GM18520 (cell line): ENCODE measurements around the gene COL28A1.
A peak's percentile ranks its signal among the peaks of the same experiment; 100 is the strongest.
"Not testable (repeated sequence)": the region's sequence is repeated elsewhere in the genome, so short reads cannot be mapped to it uniquely, and the experiment has no call there.

Experiments used
- ATAC-seq: cut with Tn5 transposase; IDR thresholded peaks from one replicate; pipeline ENCODE4 v1.9.1; 2021; ENCODE audit not compliant: unreplicated experiment

The COL28A1 gene

GRCh38 chr7:7421826-7422225, 113.8 kb downstream of the COL28A1 start:
- no peak for ATAC-seq

GRCh38 chr7:7418997-7419396, 116.7 kb downstream of the COL28A1 start:
- ATAC-seq, result no peak

- no peak for ATAC-seq
Measured at GRCh38 chr7:7417851-7418250, 117.8 kb downstream of the COL28A1 start.

- no peak for ATAC-seq
Measured at GRCh38 chr7:7417414-7417813, 118.3 kb downstream of the COL28A1 start.

GRCh38 chr7:7416031-7416858, 119.4 kb downstream of the COL28A1 start:
- ATAC-seq, result peak; percentile 95

GRCh38 chr7:7414791-7415603, 120.7 kb downstream of the COL28A1 start:
- no peak for ATAC-seq

- ATAC-seq, result no peak
Measured at GRCh38 chr7:7408001-7408770, 127.5 kb downstream of the COL28A1 start.

- no peak for ATAC-seq
Measured at GRCh38 chr7:7405461-7405860, 130.2 kb downstream of the COL28A1 start.

GRCh38 chr7:7399707-7400106, 136.0 kb downstream of the COL28A1 start:
- no peak for ATAC-seq

GRCh38 chr7:7395785-7396184, 139.9 kb downstream of the COL28A1 start:
- no peak for ATAC-seq

GRCh38 chr7:7388164-7388563, 147.5 kb downstream of the COL28A1 start:
- ATAC-seq, result not testable (repeated sequence)

- no peak for ATAC-seq
Measured at GRCh38 chr7:7385421-7385820, 150.3 kb downstream of the COL28A1 start.

- no peak for ATAC-seq
Measured at GRCh38 chr7:7384228-7384627, 151.4 kb downstream of the COL28A1 start.

GRCh38 chr7:7375538-7375937, 160.1 kb downstream of the COL28A1 start:
- no peak for ATAC-seq

GRCh38 chr7:7370076-7370475, 165.6 kb downstream of the COL28A1 start:
- ATAC-seq, result no peak

GRCh38 chr7:7369134-7369533, 166.5 kb downstream of the COL28A1 start:
- ATAC-seq, result no peak

- no peak for ATAC-seq
Measured at GRCh38 chr7:7354674-7355073, 181.0 kb downstream of the COL28A1 start.

- no peak for ATAC-seq
Measured at GRCh38 chr7:7352845-7353244, 182.8 kb downstream of the COL28A1 start.

GRCh38 chr7:7351832-7352231, 183.8 kb downstream of the COL28A1 start:
- no peak for ATAC-seq

GRCh38 chr7:7351156-7351555, 184.5 kb downstream of the COL28A1 start:
- ATAC-seq, result no peak

GRCh38 chr7:7349156-7349555, 186.5 kb downstream of the COL28A1 start:
- ATAC-seq, result no peak
